ENCODE measurements around the gene LMF1. TPM values are rescaled to one million over a fixed set of nuclear protein-coding genes. Genes with fewer than 3 reads are reported as not detected.

The LMF1 gene
- total RNA-seq, 2 experiments from 2014 or later, result 9.5 to 12.2 TPM

DNA sequence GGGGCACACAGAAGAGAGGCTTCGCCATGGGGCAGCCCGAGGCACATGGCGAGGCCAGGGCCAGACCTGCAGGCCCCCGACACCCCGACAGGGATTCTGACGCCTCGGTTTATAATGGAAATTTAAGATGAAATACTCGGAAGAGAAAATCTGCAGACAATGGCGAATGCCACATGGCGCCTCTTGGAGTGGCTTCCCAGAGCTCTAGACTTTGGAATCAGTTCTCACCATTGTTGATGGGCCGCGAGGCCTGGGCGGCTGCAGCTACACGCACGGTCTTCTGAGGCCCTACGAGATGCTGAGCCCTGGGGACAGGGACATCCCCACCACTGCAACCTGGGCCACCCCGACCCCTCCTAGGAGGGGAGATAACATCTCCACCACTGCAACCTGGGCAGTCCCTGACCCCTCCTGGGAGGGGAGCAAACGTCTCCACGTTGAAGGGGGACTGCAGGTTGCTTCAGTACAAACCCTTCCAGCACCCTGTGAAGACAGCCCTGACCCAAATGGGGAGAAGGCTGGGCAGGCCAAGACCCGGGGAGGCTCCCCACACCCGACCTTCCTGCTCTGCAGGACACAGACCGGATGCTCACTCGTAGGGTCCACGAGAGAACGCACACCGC lies 56.9 kb downstream of the LMF1 start:
- intact Hi-C loops (cut with DNase I, micrococcal nuclease), result no loop called here
- POLR2A ChIA-PET, result no interaction called here
- ATAC-seq, result no peak
- H3K27me3 Mint-ChIP-seq, result no peaks in the 10 kb centered on the region
- peaks cover 5% of the 10 kb centered on the region for H3K36me3 Mint-ChIP-seq (ENCODE audit: low read depth)
- no peak overlapping the region for H3K27ac Mint-ChIP-seq
- no peak overlapping the region for H3K4me3 Mint-ChIP-seq
- no peaks in the 10 kb centered on the region for H3K9me3 Mint-ChIP-seq (ENCODE audit: low read depth)
- CTCF ChIA-PET, result no interaction called here
- H3K4me1 Mint-ChIP-seq, result no peaks in the 10 kb centered on the region
- no peak for DNase-seq

DNA sequence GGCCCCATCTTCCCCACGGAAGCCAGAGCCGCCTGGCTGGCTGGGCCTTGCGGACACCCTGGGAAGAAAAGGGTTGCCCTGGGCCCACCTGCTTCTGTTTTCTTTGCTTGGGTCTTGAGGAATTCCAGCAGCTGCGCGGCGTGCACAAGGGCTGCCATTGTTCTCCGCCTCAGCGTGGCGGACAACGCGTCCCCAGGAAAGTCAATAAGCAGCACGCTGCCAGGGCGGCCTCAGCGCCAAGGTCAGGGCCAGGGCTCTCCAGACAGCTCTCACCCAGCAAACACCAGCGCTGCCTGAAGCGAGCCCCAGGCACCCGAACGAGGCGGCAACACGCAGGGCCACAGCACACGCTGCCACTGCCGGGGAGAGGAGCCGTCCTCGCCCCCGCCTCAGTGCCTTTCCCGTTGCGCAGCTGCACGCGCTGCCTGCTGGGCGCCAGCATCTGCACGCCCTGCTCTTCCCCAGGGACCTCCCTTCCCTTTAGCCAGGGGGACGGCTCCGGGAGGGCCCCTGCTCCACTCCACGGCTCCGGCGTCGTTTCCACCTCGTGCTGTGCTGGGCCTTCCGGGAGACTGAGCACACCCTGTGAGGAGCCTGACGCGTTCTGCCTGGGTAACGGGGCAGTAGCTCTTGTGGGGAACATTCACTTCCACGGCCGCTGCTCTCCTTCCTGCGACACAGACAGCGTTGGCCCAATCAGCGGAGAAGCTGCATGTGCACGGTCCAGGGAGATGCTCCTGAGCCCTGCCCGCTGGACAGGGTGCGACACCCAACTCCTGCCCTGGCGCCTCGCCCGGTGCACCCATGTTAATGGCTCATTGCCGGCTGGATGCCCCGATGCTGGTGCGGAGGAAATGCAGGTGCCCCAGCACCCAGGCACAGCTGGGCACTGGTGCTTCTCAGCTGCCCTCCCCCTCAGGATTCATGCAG lies 57.8 kb downstream of the LMF1 start:
- ATAC-seq (no peak), DNase-seq (no peak)
- no peak overlapping the region for H3K4me3 Mint-ChIP-seq
- H3K36me3 Mint-ChIP-seq (ENCODE audit: low read depth), result peaks cover 5% of the 10 kb centered on the region
- CTCF ChIA-PET, result no interaction called here
- POLR2A ChIA-PET, result no interaction called here
- H3K27ac Mint-ChIP-seq, result no peak overlapping the region
- intact Hi-C loops (cut with DNase I, micrococcal nuclease), result no loop called here
- H3K4me1 Mint-ChIP-seq, result no peaks in the 10 kb centered on the region
- no peaks in the 10 kb centered on the region for H3K9me3 Mint-ChIP-seq (ENCODE audit: low read depth)
- no peaks in the 10 kb centered on the region for H3K27me3 Mint-ChIP-seq

- Mint-ChIP-seq H3K4me3 (no peak overlapping the region), H3K4me1 (no peaks in the 10 kb centered on the region), H3K9me3 (ENCODE audit: low read depth) (no peaks in the 10 kb centered on the region), H3K27ac (no peak overlapping the region), H3K27me3 (no peaks in the 10 kb centered on the region), H3K36me3 (ENCODE audit: low read depth) (peaks cover 5% of the 10 kb centered on the region)
- DNase-seq (no peak), ATAC-seq (no peak)
- POLR2A ChIA-PET, result no interaction called here
- CTCF ChIA-PET, result no interaction called here
- intact Hi-C loops (cut with DNase I, micrococcal nuclease), result no loop called here
Measured at GRCh38 chr16:912322-912683, 58.5 kb downstream of the LMF1 start.

DNA sequence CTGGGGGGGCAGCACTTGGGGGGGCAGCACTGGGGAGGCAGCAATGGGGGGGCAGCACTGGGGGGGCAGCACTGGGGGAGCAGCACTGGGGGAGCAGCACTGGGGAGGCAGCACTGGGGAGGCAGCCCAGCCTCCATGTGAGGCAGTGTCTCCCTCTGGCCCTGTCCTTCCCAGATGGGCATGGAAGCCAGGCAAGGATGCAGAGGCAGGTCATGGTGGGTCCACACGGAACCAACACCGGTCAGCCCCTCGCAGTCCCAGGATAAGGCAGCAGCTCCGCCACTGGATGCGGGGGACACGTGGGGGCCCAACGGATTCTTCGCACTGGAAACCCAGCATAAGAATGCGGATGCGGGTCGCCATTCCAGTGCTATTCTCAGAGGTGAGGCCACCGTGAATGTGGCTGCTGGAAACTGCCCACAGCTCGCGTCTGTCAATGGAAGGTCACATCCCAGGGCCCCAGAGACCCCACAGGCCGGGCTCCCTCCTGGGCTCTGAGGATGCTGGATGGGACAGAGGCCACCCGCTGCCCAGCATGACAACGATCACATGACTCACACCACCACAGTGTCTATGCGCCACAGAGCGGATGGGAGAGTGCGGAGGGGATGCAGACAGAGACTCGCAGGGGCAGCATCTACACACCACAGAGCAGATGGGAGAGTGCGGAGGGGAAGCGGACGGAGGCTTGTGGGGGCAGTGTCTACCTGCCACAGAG lies 59.0 kb downstream of the LMF1 start:
- H3K27ac Mint-ChIP-seq, result no peak overlapping the region
- intact Hi-C loops (cut with DNase I, micrococcal nuclease), result no loop called here
- H3K27me3 Mint-ChIP-seq, result no peaks in the 10 kb centered on the region
- peaks cover 7% of the 10 kb centered on the region for H3K36me3 Mint-ChIP-seq (ENCODE audit: low read depth)
- no peaks in the 10 kb centered on the region for H3K4me1 Mint-ChIP-seq
- CTCF ChIA-PET, result no interaction called here
- POLR2A ChIA-PET, result no interaction called here
- H3K9me3 Mint-ChIP-seq (ENCODE audit: low read depth), result no peaks in the 10 kb centered on the region
- ATAC-seq, result no peak
- DNase-seq, result no peak
- H3K4me3 Mint-ChIP-seq, result no peak overlapping the region

DNA sequence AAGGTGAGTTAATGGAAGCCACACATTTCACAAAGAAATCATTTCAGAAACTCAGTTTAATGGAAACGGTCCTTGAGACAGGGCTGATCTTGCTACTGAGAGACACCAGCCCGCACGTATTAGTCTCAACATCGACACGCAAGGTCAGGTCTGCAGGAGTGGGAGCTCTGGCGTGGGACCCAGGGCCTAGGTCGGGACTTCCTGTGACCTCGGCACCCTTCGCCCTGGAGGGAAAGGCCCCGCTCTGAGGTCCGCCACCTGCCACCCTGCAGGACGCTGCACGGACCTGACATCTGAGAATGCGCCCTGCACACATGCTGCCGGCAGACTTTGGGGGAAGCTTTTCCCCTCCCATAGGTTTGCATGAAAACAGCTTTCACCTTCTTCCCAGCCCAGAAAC lies 59.7 kb downstream of the LMF1 start:
- no peak overlapping the region for H3K27ac Mint-ChIP-seq
- ChIA-PET POLR2A (no interaction called here), CTCF (interaction anchor here (0.6 kb wide), 1 partner anchor 123 kb away, joined by 4 read pairs; the partner anchor contains the start of gene RPUSD1)
- peaks cover 8% of the 10 kb centered on the region for H3K36me3 Mint-ChIP-seq (ENCODE audit: low read depth)
- H3K4me3 Mint-ChIP-seq, result no peak overlapping the region
- H3K4me1 Mint-ChIP-seq, result no peaks in the 10 kb centered on the region
- H3K9me3 Mint-ChIP-seq (ENCODE audit: low read depth), result no peaks in the 10 kb centered on the region
- H3K27me3 Mint-ChIP-seq, result no peaks in the 10 kb centered on the region
- intact Hi-C loops (cut with DNase I, micrococcal nuclease), result no loop called here
- ATAC-seq (no peak), DNase-seq (no peak)

- Mint-ChIP-seq H3K27ac (no peak overlapping the region), H3K27me3 (no peaks in the 10 kb centered on the region), H3K36me3 (ENCODE audit: low read depth) (peaks cover 15% of the 10 kb centered on the region), H3K4me3 (no peak overlapping the region), H3K9me3 (ENCODE audit: low read depth) (no peaks in the 10 kb centered on the region), H3K4me1 (no peaks in the 10 kb centered on the region)
- intact Hi-C loops (cut with DNase I, micrococcal nuclease), result no loop called here
- ATAC-seq (no peak), DNase-seq (no peak)
- ChIA-PET CTCF (no interaction called here), POLR2A (no interaction called here)
Measured at GRCh38 chr16:910181-910580, 60.6 kb downstream of the LMF1 start.

DNA sequence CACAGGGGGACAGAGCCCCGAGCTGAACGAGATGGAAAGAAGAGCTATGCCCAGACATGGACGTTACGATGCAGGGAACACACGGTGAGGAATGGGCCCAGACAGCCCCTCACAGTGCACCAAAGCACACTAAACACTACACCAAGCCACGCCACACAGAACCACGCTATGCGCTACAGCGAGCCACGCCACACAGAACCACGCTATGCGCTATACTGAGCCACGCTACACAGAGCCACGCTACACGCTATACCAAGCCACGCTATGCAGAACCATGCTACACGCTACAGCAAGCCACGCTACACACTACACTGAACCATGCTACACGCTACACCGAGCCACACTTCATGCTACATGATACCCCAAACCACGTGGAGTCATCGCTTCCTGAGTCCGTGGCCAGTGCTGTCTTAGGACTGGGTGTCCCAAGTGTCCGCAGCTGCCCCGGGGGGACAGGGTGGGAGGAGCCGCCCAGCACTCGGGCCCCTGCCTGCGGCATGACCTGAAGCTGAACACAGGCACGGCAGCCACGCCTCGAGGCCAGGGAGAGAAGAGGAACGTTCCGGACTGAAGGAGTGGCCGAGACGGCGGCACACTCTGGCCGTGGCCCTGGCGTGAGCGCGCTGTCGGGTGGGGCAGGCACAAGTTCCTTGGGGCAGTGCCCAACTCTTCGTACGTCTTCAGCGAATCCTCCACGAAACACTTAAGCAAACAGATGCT lies 61.3 kb downstream of the LMF1 start:
- POLR2A ChIA-PET, result no interaction called here

DNA sequence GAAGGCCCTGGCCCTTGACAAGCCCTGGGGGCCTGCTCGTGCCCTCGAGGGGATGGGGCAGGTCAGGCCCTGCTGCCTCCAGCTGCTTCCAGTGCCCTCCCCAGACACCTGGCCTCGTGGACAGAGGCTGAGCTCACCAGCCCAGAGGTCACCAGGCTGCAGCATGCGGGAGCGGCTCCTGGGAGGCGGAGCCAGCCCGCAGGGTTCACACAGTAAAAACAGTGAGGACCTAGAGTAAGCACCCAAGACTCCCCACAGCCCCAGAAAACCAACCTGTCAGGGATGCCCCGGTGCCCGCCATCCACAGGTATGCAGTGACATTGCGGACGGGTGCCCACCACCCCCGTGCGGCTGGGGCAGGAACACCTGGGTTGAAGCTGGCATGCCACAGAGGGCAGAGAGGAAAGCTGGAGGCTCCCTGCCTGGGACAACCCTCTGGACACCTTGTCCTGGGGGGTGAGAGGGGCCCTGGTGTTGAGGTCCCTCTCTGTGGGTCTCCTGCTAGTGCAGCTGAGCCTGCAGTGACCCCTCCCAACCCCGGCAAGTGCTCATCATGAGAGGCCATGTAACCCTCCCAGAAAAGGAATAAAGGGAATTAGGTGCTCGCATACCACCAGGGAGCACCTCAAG lies 62.1 kb downstream of the LMF1 start:
- H3K27ac Mint-ChIP-seq, result no peak overlapping the region
- no peak overlapping the region for H3K4me3 Mint-ChIP-seq
- H3K9me3 Mint-ChIP-seq (ENCODE audit: low read depth), result no peaks in the 10 kb centered on the region
- ATAC-seq, result no peak
- CTCF ChIA-PET, result interaction anchor here (0.6 to 0.7 kb wide), 2 partner anchors 649 to 849 kb away, joined by 3 read pairs; no protein-coding TSS in a partner anchor
- no peaks in the 10 kb centered on the region for H3K4me1 Mint-ChIP-seq
- H3K36me3 Mint-ChIP-seq (ENCODE audit: low read depth), result peaks cover 17% of the 10 kb centered on the region
- intact Hi-C loops (cut with DNase I, micrococcal nuclease), result no loop called here
- H3K27me3 Mint-ChIP-seq, result no peaks in the 10 kb centered on the region
- DNase-seq, result no peak
- POLR2A ChIA-PET, result no interaction called here

More for the DNA sequence above, 61.3 kb downstream of the LMF1 start:
- DNase-seq, result no peak
- no peak overlapping the region for H3K4me3 Mint-ChIP-seq
- CTCF ChIA-PET, result interaction anchor here (0.6 to 0.7 kb wide), 2 partner anchors 650 to 850 kb away, joined by 3 read pairs; no protein-coding TSS in a partner anchor
- no peak overlapping the region for H3K27ac Mint-ChIP-seq
- intact Hi-C loops (cut with DNase I, micrococcal nuclease), result no loop called here
- no peaks in the 10 kb centered on the region for H3K4me1 Mint-ChIP-seq
- H3K36me3 Mint-ChIP-seq (ENCODE audit: low read depth), result peaks cover 17% of the 10 kb centered on the region
- no peaks in the 10 kb centered on the region for H3K27me3 Mint-ChIP-seq
- no peak for ATAC-seq
- H3K9me3 Mint-ChIP-seq (ENCODE audit: low read depth), result no peaks in the 10 kb centered on the region

DNA sequence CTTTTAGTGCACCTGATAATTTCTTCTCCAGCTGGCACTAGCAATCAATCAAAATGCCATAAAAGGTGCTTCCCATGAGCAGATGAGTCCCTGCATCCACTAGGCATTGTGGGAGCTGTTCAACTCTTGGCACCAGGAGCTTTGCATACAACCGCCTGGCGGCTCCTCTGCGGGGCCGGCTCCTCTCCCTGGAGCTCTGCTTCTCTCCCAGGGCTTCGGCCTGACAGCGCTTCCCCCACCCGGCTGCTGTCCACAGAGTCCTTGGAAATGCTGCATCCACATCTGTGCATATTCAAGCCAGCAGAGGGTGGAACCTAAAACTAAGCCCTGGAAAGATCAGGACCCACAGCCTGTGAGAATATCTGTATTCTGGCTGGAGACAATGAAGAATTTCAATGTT lies 62.9 kb downstream of the LMF1 start:
- H3K4me1 Mint-ChIP-seq, result no peaks in the 10 kb centered on the region
- peaks cover 17% of the 10 kb centered on the region for H3K36me3 Mint-ChIP-seq (ENCODE audit: low read depth)
- DNase-seq (no peak), ATAC-seq (no peak)
- ChIA-PET CTCF (no interaction called here), POLR2A (no interaction called here)
- H3K27me3 Mint-ChIP-seq, result no peaks in the 10 kb centered on the region
- no peaks in the 10 kb centered on the region for H3K9me3 Mint-ChIP-seq (ENCODE audit: low read depth)
- H3K27ac Mint-ChIP-seq, result no peak overlapping the region
- intact Hi-C loops (cut with DNase I, micrococcal nuclease), result no loop called here
- H3K4me3 Mint-ChIP-seq, result no peak overlapping the region

- H3K4me3 Mint-ChIP-seq, result no peak overlapping the region
- H3K27ac Mint-ChIP-seq, result no peak overlapping the region
- ChIA-PET POLR2A (no interaction called here), CTCF (no interaction called here)
- no peak for DNase-seq
- no peaks in the 10 kb centered on the region for H3K4me1 Mint-ChIP-seq
- peaks cover 17% of the 10 kb centered on the region for H3K36me3 Mint-ChIP-seq (ENCODE audit: low read depth)
- intact Hi-C loops (cut with DNase I, micrococcal nuclease), result no loop called here
- no peaks in the 10 kb centered on the region for H3K27me3 Mint-ChIP-seq
- no peak for ATAC-seq
- no peaks in the 10 kb centered on the region for H3K9me3 Mint-ChIP-seq (ENCODE audit: low read depth)
Measured at GRCh38 chr16:907361-907760, 63.4 kb downstream of the LMF1 start.

DNA sequence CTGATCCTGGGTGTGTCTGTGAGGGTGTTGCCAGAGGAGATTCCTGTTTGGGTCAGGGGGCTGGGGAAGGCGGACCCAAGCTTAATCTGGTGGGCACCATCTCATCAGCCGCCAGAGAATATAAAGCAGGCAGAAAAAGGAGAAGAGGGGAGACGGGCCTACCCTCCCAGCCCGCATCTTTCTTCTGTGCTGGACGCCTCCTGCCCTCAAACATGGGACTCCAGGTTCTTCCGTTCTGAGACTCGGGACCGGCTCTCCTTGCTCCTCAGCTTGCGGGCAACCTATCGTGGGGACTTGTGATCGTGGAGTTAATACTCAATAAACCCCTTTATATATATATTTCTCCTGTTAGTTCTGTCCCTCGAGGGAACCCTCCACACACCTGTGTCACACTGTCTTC lies 64.5 kb downstream of the LMF1 start:
- H3K4me1 Mint-ChIP-seq, result no peaks in the 10 kb centered on the region
- DNase-seq, result no peak
- intact Hi-C loops (cut with DNase I, micrococcal nuclease), result no loop called here
- H3K36me3 Mint-ChIP-seq (ENCODE audit: low read depth), result peaks cover 17% of the 10 kb centered on the region
- no peaks in the 10 kb centered on the region for H3K27me3 Mint-ChIP-seq
- no peak overlapping the region for H3K27ac Mint-ChIP-seq
- no peak for ATAC-seq
- ChIA-PET CTCF (no interaction called here), POLR2A (no interaction called here)
- H3K9me3 Mint-ChIP-seq (ENCODE audit: low read depth), result no peaks in the 10 kb centered on the region
- H3K4me3 Mint-ChIP-seq, result no peak overlapping the region
